HepG2 (cell line): ENCODE results near the gene MT1F. TPM values are rescaled to one million over a fixed set of nuclear protein-coding genes. Genes with fewer than 3 reads are reported as not detected.

Experiments
- ATAC-seq: fragments of 200-7000 bp; cut with Tn5 transposase; 3 replicates; pipeline ENCODE4 v1.9.1; 2020; ENCODE audit warnings: mild to moderate bottlenecking, moderate library complexity
- BruUV-seq: library from RNA; stranded (reverse); fragments of 400-500 nt; replicated peaks from 2 replicates; lab custom pipeline; 2021; lab: Mats Ljungman, UMichigan
- CTCF ChIA-PET: fragments of 300-600 bp; formaldehyde crosslinking; extraction: SDS; loops from one replicate; lab custom pipeline; 2021; ENCODE audit warnings: low total read pairs, inconsistent platforms, low intra/inter-chr PET ratio; lab: Yijun Ruan, JAX
- POLR2A ChIA-PET: fragments of 350-600 bp; sonication (Branson Sonifier 250); formaldehyde crosslinking; loops from one replicate; lab custom pipeline; 2020; ENCODE audit warnings: antibody characterized with exemption, inconsistent platforms; lab: Yijun Ruan, JAX
- DNase-seq: peaks from one replicate; pipeline ENCODE4 v3.0.0-alpha.2; 2015; ENCODE audit warnings: low spot score
- FAIRE-seq: peaks from 3 replicates; lab custom pipeline; 2011; peaks lifted over from hg19 to GRCh38; lab: Jason Lieb, UNC
- H2AFZ ChIP-seq: one replicate; pipeline ENCODE4 v1.6.1; 2011; ENCODE audit warnings: low read length, inconsistent platforms
- H3K27ac ChIP-seq: fragments of 300-600 bp; 3 replicates; pipeline ENCODE4 v1.8.0; 2011; ENCODE audit warnings: mixed run types, mild to moderate bottlenecking, mixed read lengths, low read length, inconsistent platforms; ENCODE audit not compliant: insufficient read depth; ENCODE audit errors: extremely low read length
- H3K27me3 ChIP-seq, 2 experiments: fragments of 200-600 bp in 1 of 2; 2 replicates in 1 of 2; 3 replicates in 1 of 2; pipeline versions ENCODE4 v1.6.0 to v1.8.0; 2011; ENCODE audit warnings: low read length in 2 of 2, mild to moderate bottlenecking in 2 of 2, moderate library complexity in 2 of 2, inconsistent platforms in 1 of 2; ENCODE audit not compliant: insufficient read depth in 2 of 2, control insufficient read depth in 1 of 2
- H3K36me3 ChIP-seq, 2 experiments: fragments of 200-600 bp in 1 of 2; replicated peaks in 1 of 2; 2 replicates in 1 of 2; 3 replicates in 1 of 2; pipeline versions ENCODE4 v1.5.1 to v1.8.0; 2011; ENCODE audit warnings: low read length in 2 of 2, inconsistent platforms in 1 of 2; ENCODE audit not compliant: insufficient read depth in 2 of 2, control insufficient read depth in 1 of 2
- H3K4me1 ChIP-seq: 2 replicates; pipeline ENCODE4 v1.5.1; 2012; ENCODE audit warnings: low read length, inconsistent platforms; ENCODE audit not compliant: insufficient read depth
- H3K4me2 ChIP-seq: 2 replicates; pipeline ENCODE4 v1.6.0; 2011; ENCODE audit warnings: low read depth, low read length, inconsistent platforms
- H3K4me3 ChIP-seq, 3 experiments: fragments of 200-600 bp in 1 of 3; sonication (generic), shearing (Covaris generic) in 1 of 3; replicated peaks in 1 of 3; 2 replicates each; pipeline ENCODE4 v1.5.1; 2011 to 2016; ENCODE audit warnings: low read length in 3 of 3, inconsistent platforms in 2 of 3, low read depth in 2 of 3, mild to moderate bottlenecking in 2 of 3, control low read depth in 1 of 3, mixed read lengths in 1 of 3; ENCODE audit not compliant: insufficient read depth in 1 of 3
- H3K79me2 ChIP-seq: one replicate; pipeline ENCODE4 v1.6.1; 2011; ENCODE audit warnings: low read length, inconsistent platforms; ENCODE audit not compliant: insufficient read depth
- H3K9ac ChIP-seq: 2 replicates; pipeline ENCODE4 v1.6.0; 2011; ENCODE audit warnings: mild to moderate bottlenecking, low read depth, low read length, inconsistent platforms; ENCODE audit not compliant: insufficient read depth
- H3K9me3 ChIP-seq: 2 replicates; pipeline ENCODE4 v1.5.1; 2012; ENCODE audit warnings: mild to moderate bottlenecking, low read length
- H4K20me1 ChIP-seq: 2 replicates; pipeline ENCODE4 v1.6.0; 2011; ENCODE audit warnings: inconsistent platforms, mild to moderate bottlenecking, low read length, moderate library complexity; ENCODE audit not compliant: insufficient read depth
- DMAP1 ChIP-seq: IDR thresholded peaks from 2 replicates; pipeline ENCODE4 v1.6.1; 2016
- ETS1 ChIP-seq: sonication (generic); formaldehyde crosslinking; IDR thresholded peaks from 2 replicates; pipeline ENCODE4 v1.4.0; 2020; ENCODE audit warnings: missing genetic modification reagents
- FOXJ3 ChIP-seq: sonication (generic); formaldehyde crosslinking; IDR thresholded peaks from 2 replicates; pipeline ENCODE4 v1.4.0; 2020; ENCODE audit warnings: missing genetic modification reagents, mild to moderate bottlenecking, borderline replicate concordance
- HNF4A ChIP-seq: sonication (generic); formaldehyde crosslinking; IDR thresholded peaks from 2 replicates; pipeline ENCODE4 v1.4.0; 2020; ENCODE audit warnings: missing genetic modification reagents
- HNRNPH1 ChIP-seq: fragments of 200-400 bp; formaldehyde crosslinking; optimal IDR thresholded peaks from 2 replicates; pipeline ENCODE3; 2017; ENCODE audit warnings: mild to moderate bottlenecking, low read depth, low read length
- TAF1 ChIP-seq: sonication (generic); formaldehyde crosslinking; IDR thresholded peaks from 2 replicates; pipeline ENCODE4 v1.4.0; 2020; ENCODE audit warnings: missing genetic modification reagents
- TBX2 ChIP-seq: sonication (generic); formaldehyde crosslinking; IDR thresholded peaks from 2 replicates; pipeline ENCODE4 v1.5.0; 2020; ENCODE audit warnings: missing genetic modification reagents, mild to moderate bottlenecking, borderline replicate concordance
- TCF7 ChIP-seq: sonication (generic); IDR thresholded peaks from 2 replicates; pipeline ENCODE4 v1.6.1; 2016; ENCODE audit warnings: antibody characterized with exemption, low read depth
- TEAD2 ChIP-seq: sonication (generic); formaldehyde crosslinking; IDR thresholded peaks from 2 replicates; pipeline ENCODE4 v1.9.0; 2021; ENCODE audit warnings: missing genetic modification reagents
- U2AF2 ChIP-seq: fragments of 200-400 bp; formaldehyde crosslinking; IDR thresholded peaks from 2 replicates; pipeline ENCODE4 v1.6.1; 2017; ENCODE audit warnings: low read depth, mild to moderate bottlenecking, low read length
- XBP1 ChIP-seq: sonication (generic); formaldehyde crosslinking; IDR thresholded peaks from 2 replicates; pipeline ENCODE4 v1.5.0; 2020; ENCODE audit warnings: missing genetic modification reagents
- ZNF12 ChIP-seq: sonication (generic); formaldehyde crosslinking; IDR thresholded peaks from 2 replicates; pipeline ENCODE4 v1.5.0; 2020; ENCODE audit warnings: missing genetic modification reagents
- ZNF24 ChIP-seq: fragments of 450-650 bp; IDR thresholded peaks from 2 replicates; pipeline ENCODE4 v1.6.1; 2017; ENCODE audit warnings: antibody characterized with exemption, mild to moderate bottlenecking
- ZNF441 ChIP-seq: sonication (generic); formaldehyde crosslinking; IDR thresholded peaks from 2 replicates; pipeline ENCODE4 v1.7.0; 2021; ENCODE audit warnings: missing genetic modification reagents, borderline replicate concordance
- ZNF563 ChIP-seq: sonication (generic); formaldehyde crosslinking; IDR thresholded peaks from 2 replicates; pipeline ENCODE4 v1.8.0; 2022; ENCODE audit warnings: mild to moderate bottlenecking, moderate library complexity, missing genetic modification reagents
- WGBS: methylation state at CpG from one replicate; pipeline ENCODE4 v1.1.6; 2017; ENCODE audit warnings: low lambda C conversion rate; 5-methylcytosine and 5-hydroxymethylcytosine counted together
- in situ Hi-C: cut with HindIII; loops from 2 replicates; pipeline ENCODE4 v1.10.0; 2017; ENCODE audit warnings: low pct_unique_long_range_greater_than_20kb; ENCODE audit not compliant: extremely low pct_ligation_motif_present
- intact Hi-C: fragments of 100-400 bp; cut with micrococcal nuclease; formaldehyde crosslinking; loops from one replicate; pipeline ENCODE4 v1.10.0; 2022; ENCODE audit not compliant: unreplicated experiment
- polyA plus RNA-seq, 8 experiments: library from polyadenylated mRNA; depleted of rRNA in 3 of 8; stranded (reverse) in 7 of 8; unstranded in 1 of 8; fragments of >200 nt; fragmentation: Illumina TruSeq in 4 of 8; extraction: Trizol in 4 of 8; gene quantifications; 2 replicates each; pipeline versions ENCODE4 v1.2.1 to v1.2.3, GENCODE V29; 2011 to 2016; ENCODE audit warnings: low read depth in 4 of 8, missing spikeins in 1 of 8, mixed read lengths in 1 of 8; ENCODE audit not compliant: insufficient read depth in 1 of 8
- total RNA-seq, 5 experiments: library from RNA; depleted of rRNA; stranded (reverse); fragments of >200 nt; fragmentation: Illumina TruSeq; extraction: Trizol; gene quantifications; 2 replicates each; pipeline ENCODE4 v1.2.3, GENCODE V29; 2016; ENCODE audit warnings: low read depth in 1 of 5
- TF ChIP-seq, protein P1 (sequence below): IDR thresholded peaks from 2 replicates; pipeline ENCODE4 v1.6.1; 2016; ENCODE audit warnings: missing genetic modification reagents, missing compliant biosample characterization
- TF ChIP-seq, protein P2 (sequence below): sonication (generic); formaldehyde crosslinking; IDR thresholded peaks from 2 replicates; pipeline ENCODE4 v1.4.0; 2020; ENCODE audit warnings: mild to moderate bottlenecking, low read depth, missing genetic modification reagents

The MT1F gene
- total and polyA plus RNA-seq, 2 of the 13 experiments (the other 11 are each of a cell fraction or from before 2014, with no cell fraction given): 1.9 to 169 TPM

GRCh38 chr16:56629531-56629930 lies 28.2 kb upstream of the MT1F start:
- no peak overlapping the region for H3K4me2 ChIP-seq
- BruUV-seq: no TSS peak
- no peaks in the 10 kb centered on the region for H3K79me2 ChIP-seq
- H3K27me3 ChIP-seq: peaks cover 6 to 67% of the 10 kb centered on the region in 2 experiments; a peak in 4 of 5 replicates
- intact Hi-C loops: no loop called here
- no peaks in the 10 kb centered on the region for H3K9me3 ChIP-seq
- H2AFZ ChIP-seq: no peak overlapping the region
- DNase-seq: no peak
- TF ChIP-seq, protein P1, sequence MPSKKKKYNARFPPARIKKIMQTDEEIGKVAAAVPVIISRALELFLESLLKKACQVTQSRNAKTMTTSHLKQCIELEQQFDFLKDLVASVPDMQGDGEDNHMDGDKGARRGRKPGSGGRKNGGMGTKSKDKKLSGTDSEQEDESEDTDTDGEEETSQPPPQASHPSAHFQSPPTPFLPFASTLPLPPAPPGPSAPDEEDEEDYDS (CRISPR knock-in tag): no peak
- no peak for TF ChIP-seq HNF4A (CRISPR knock-in tag)
- TF ChIP-seq ZNF563 (CRISPR knock-in tag): no peak
- no peak for TF ChIP-seq TCF7
- no peak for TF ChIP-seq TAF1 (CRISPR knock-in tag)
- TF ChIP-seq, protein P2, sequence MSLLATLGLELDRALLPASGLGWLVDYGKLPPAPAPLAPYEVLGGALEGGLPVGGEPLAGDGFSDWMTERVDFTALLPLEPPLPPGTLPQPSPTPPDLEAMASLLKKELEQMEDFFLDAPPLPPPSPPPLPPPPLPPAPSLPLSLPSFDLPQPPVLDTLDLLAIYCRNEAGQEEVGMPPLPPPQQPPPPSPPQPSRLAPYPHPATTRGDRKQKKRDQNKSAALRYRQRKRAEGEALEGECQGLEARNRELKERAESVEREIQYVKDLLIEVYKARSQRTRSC (CRISPR knock-in tag): no peak
- TF ChIP-seq FOXJ3 (CRISPR knock-in tag): no peak
- TF ChIP-seq HNRNPH1: no peak
- no peak for TF ChIP-seq DMAP1 (CRISPR knock-in tag)
- no peak for TF ChIP-seq U2AF2
- no peak for TF ChIP-seq ZNF441
- no peak for TF ChIP-seq TBX2 (CRISPR knock-in tag)
- no peak for TF ChIP-seq ETS1 (CRISPR knock-in tag)
- TF ChIP-seq XBP1 (CRISPR knock-in tag): no peak
- no peak for TF ChIP-seq TEAD2 (CRISPR knock-in tag)
- TF ChIP-seq ZNF24: no peak
- TF ChIP-seq ZNF12 (CRISPR knock-in tag): no peak
- TF ChIP-seq, all 625 proteins: peak for 0
- H3K4me3 ChIP-seq: no peak overlapping the region
- H3K36me3 ChIP-seq: no peaks in the 10 kb centered on the region
- H3K27ac ChIP-seq: no peak overlapping the region
- in situ Hi-C loops: no loop called here
- H3K4me1 ChIP-seq: peaks cover 51% of the 10 kb centered on the region
- CTCF ChIA-PET: no interaction called here
- POLR2A ChIA-PET: interaction anchor here (1.3 kb wide), 1 partner anchor 21 kb away, joined by 6 read pairs; the partner anchor contains the start of gene MT2A
- FAIRE-seq: no peak
- 10% methylated on average over 3 of the region's 3 CpGs for WGBS
- H3K9ac ChIP-seq: no peak overlapping the region
- no peaks in the 10 kb centered on the region for H4K20me1 ChIP-seq
- ATAC-seq: no peak
